NCI-H1417 (cell line): Measurements from ENCODE around the gene DHH.
"Not testable (repeated sequence)": the region's sequence is repeated elsewhere in the genome, so short reads cannot be mapped to it uniquely, and the experiment has no call there.

ENCODE experiments used
- DNase-seq, 3 experiments: peaks; one replicate each; lab custom pipeline; 2025; lab: John Stamatoyannopoulos, UW

Gene DHH

DNA sequence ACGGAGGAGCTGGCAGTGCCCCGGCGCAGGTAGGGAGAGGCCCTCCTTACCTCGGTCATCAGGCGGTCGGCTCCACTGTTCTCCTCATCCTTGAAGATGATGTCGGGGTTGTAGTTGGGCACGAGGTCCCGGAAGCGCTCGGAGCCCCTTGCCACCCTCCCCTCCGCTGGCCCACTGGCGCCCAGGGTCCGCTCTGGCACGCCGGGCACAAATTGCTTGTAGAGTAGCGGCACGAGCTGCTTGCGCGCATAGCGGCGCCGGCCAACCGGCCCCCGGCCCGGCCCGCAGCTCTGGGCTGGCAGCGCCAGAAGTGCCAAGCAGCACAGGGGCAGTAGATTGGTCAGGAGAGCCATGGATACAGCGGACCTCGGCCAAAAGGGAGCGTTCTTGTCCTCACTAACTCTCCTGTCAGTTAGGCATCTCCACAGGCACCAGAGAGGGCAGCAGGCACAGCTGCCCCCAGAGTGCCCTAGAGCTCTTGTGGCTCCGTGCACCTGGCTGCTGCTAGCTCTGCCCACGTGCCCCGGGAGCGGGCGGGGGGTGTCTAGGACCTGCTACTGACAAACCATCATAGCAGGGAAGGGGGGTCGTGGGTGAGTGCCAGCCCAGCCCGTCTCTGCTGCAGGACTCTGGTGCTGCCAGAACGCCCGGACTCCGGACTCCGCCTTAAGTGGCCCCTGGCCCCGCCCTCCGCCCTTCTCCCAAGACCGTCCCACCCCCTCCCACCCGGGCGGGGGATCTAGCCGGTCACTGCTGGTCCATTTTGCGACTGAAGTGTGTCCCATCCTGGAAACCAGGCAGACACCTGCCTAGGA, at the start of gene DHH:
TSS of gene DHH (minus strand) at position 642 of the 815 bp plus-strand sequence. CDS start at position 353, 289 bp downstream.
- peak; percentile 53 to 81 (median 78) for DNase-seq

DNA sequence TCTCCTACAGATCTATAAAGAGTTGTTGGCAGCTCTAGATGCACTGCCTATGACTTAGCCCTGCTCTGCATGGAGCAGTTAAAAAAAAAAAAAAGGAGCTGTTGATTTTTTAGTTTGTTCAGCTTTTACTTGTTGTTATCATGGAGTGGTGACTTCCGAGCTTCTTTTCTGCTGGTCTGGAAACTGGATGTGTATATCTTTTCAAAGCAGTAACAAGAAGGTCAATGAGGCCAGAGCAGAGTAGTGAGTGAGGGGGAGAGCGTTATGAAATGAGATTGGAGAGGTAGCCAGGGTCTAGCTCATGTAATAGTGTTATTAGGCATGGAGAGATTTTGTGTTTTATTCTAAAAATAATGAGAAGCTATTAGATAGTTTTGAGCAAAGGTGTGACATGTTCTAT, 49.8 kb upstream of the DHH start:
- DNase-seq = no peak

DNA sequence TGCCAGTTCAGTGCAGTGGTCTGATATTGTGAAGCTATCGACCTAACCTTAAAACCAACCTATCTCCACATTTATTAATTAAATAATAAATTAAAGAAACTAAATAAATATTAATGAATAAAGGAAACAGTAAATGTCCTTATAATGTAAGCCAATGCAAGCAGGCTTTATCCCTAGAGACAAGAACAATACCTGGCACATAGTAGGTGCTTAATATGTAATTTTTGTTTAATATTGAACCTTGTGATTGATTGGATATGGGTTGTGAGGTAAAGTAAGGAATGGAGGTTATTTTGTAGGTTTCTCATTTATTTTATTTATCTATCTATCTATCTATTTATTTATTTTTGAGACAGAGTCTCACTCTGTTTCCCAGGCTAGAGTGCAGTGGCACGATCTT, 44.4 kb upstream of the DHH start:
- no peak for DNase-seq

GRCh38 chr12:49138587-49138986, 44.0 kb upstream of the DHH start:
- DNase-seq = peak in 1 of 3 experiments; percentile 28

DNA sequence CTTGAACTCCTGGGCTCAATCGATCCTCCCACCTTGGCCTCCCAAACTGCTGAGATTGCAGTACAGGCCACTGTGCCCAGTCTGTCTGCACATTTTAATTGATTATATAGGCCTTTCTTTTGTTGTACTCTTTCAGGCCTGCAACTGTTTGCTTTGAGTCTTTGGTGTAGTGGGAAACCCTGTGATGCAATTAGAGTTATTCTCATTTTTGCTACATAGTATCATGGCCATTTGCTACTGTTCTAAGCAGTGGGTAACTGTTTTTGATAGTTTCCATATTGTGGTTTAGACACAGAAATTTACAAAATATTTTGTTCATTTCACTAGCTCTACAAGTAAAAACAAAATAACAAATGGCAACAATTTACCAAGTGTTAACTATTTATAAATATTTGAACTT, 42.9 kb upstream of the DHH start:
- no peak for DNase-seq

DNA sequence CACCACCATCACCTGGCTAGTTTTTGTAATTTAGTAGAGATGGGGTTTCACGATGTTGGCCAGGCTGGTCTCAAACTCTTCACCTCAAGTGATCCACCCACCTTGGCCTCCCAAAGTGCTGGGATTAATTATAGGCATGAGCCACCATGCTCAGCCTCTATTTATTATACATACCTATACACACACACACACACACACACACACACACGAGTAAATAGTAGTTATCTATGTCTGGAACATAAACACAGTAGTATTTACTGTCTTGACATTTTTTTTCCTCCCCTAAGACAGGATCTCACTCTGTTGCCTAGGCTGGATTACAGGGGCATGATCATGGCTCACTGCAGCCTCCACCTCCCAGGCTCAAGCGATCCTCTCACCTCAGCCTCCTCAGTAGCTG, 42.4 kb upstream of the DHH start:
- not testable (repeated sequence) for DNase-seq

GRCh38 chr12:49133590-49133989, 39.0 kb upstream of the DHH start:
- no peak for DNase-seq

GRCh38 chr12:49133014-49133413, 38.4 kb upstream of the DHH start:
- DNase-seq = peak in 2 of 3 experiments; percentile 54 to 68

DNA sequence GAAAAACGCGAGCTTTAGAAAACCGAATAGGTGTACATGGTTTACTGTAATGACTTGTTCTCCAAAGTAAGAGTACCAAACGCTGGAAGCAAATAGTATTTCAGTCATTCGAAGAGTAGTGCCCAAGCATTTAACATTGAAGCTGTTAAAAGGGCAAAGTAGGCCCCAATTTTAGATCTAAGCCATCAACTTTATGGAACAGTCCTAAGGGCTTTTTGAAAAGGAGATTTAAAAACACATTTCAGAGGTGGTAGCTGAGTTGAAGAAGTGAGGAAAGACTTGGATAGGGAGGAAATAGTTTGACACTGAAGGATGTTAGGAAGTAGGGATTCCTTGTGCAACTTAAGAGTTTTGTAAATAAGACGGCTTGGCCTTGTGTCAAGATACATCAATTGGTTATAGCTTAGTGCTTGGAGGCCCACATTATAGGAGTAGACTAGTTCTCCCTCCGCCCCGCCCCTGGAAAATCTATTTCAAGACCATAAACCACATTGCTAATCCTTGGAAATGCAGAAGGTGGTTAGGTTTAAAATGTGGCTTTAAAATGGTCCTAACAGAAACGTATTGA, 37.4 kb upstream of the DHH start:
- peak in 2 of 3 experiments; percentile 84 to 85 for DNase-seq

DNA sequence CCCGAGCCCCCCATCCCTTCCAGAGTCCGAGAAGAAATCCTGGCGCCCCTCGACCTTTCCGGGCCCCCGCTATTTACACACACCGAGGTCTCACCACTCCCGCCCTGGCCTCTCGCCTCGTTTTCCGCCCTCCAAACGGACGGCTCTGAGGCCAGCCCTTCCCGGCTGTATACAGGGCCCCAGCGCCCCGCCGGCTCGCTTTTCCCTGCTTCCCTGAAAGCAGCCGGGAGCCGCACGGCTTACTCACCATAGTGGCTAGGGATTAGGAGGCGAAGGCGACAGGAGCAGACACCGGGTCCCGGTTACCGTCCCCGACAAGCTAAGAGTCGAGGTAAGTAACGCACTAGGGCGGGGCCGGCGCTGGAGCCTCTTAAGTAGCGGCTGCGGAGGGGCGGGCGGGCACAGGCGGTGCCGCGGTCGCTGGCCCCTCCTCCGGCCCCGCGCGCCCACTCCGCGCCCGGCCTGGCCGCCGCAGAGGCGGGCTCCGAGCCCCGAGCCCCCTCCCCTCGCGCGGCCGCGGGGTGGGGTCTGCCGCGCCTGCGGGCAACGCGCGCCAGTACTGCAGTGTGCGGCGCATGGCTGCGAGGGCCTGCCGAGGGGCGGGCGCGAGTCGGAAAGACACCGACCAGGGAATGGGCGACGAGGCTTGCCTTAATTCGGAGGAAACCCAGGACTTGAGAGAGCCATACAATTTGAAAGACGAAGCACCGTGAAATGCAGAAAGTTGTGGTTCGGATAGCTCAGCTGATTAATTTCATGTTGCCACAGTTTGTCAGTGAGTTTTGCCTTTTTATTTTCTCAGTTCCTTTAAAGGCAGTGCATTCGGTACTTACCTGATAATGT, 36.7 kb upstream of the DHH start, which contains the start of gene TUBA1B:
TSS of gene TUBA1B (minus strand) at position 345 of the 843 bp plus-strand sequence. CDS start at position 250, 95 bp downstream.
- peak; percentile 96 to 98 (median 97) for DNase-seq

DNA sequence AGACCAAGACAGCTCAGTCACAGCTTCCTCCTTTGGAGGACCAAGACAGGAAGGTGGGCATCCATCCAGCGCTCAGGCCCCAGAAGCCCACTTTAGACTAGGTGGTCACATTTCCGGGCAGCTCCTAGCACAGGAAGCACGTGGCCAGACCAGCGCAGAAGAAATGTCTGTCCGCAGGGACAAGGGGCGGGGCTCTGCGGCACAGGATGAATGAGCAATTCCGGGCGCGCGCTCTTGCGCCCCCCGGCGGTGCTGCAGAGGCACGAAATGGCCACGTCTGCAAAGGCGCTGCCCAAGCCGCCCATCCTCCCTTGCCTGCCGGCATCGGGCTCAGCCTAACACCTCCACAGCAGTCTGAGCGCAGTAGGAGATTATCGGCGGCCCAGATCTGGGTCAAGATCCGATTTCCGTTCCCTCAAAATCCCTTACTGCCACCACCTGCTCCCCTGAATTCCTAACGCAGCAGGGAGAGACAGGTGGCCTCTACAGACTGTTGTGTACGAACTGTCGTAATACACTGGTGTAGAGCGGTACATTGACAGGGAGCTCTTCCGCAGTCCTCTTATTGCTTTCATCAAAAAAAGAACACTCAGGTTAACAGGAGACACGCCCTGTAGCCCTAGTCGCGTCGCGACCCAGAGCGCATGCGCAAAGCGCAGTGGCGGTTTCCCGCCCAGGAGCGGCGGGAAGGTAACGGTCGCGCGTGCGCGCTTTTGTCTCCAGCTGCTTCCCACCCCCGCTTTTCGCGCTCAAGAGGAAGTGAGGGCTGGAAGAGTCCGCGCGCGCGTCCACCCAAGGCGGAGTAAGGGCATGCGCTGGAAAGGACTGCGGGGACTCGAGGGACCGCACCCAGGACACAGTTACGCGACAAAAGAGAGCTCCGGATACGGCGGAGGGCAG, 35.8 kb upstream of the DHH start:
- peak; percentile 97 to 98 (median 98) for DNase-seq

DNA sequence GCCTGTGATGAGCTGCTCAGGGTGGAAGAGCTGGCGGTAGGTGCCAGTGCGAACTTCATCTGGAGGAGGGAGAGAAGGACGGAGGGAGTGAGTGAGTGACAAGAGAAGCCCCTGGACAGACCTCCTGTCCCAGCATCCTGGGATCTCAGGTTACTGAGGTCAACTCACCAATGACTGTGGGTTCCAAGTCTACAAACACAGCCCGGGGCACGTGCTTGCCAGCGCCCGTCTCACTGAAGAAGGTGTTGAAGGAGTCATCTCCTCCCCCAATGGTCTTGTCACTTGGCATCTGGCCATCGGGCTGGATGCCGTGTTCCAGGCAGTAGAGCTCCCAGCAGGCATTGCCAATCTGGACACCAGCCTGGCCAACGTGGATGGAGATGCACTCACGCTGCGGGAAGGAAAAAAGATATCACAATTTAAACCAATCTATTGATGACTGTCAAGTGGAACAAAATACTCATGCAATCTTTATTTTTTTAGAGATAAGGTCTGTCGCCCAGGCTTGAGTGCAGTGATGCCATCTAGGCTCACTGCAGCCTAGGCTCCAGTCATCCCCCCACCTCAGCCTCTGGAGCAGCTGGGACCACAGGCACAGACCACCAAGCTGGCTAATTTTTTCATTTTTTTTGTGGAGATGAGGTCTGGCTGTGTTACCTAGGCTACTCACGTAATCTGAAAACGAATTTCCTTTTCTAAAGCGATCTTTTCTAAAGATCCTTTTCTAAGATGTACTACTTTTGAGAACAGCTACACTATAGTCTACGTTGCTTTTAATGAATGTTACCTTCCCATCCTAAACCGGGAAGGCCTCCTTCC, 34.9 kb upstream of the DHH start:
- DNase-seq = peak in 1 of 3 experiments; percentile 48

DNA sequence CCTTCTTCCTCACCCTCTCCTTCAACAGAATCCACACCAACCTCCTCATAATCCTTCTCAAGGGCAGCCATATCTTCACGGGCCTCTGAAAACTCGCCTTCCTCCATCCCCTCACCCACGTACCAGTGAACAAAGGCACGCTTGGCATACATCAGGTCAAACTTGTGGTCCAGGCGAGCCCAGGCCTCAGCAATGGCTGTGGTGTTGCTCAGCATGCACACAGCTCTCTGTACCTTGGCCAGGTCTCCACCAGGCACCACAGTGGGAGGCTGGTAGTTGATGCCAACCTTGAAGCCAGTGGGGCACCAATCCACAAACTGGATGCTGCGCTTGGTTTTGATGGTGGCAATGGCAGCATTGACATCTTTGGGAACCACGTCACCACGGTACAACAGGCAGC, 33.4 kb upstream of the DHH start:
- not testable (repeated sequence) for DNase-seq

DNA sequence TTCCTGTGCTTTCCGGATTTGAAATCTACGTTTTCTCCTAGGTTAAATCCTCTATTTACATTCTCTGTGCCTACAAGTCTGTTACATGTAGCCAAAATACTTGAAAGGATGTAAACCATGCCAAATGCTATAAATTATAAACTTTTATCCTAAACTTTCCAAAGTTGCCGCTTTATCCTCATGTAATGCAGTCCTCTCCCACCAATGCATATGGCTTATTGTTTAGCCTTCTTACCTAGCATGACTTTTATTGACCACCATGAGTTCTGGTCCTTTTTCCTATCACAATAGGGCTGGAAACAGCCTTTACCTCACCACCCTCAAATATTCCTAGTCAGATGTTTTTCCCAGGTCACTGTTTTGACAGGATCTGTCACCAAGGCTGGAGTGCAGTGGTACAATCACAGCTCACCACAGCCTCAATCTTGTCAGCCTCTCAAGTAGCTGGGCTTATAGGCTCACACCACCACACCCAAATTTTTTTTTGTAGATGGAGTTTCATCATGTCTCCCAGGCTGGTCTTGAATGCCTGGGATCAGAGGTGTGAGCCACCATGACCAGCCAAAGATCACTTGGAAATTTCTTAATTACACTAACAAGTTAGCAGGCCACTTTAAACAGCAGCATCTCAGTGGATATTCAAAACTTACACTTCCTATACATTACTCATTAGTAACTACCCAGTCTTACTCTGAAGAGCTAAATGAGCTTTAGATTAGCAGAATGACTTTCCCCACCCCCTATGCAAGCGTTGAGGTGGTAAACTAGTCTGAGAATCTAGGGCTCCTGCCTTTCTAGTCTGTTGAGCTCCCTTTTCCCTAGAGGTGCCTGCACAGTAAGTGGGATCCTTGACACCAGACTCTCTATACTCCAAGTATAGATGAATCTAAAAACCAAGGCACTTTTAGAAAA, 32.5 kb upstream of the DHH start:
- peak in 1 of 3 experiments; percentile 66 for DNase-seq

GRCh38 chr12:49121047-49121696, 26.6 kb upstream of the DHH start:
- DNase-seq = peak; percentile 40 to 82 (median 45)

- DNase-seq = no peak
Observed at GRCh38 chr12:49111206-49111605, 16.6 kb upstream of the DHH start.

- peak; percentile 99 to 100 (median 99) for DNase-seq
Observed at GRCh38 chr12:49110464-49111155, 16.0 kb upstream of the DHH start, which contains the start of gene LMBR1L. TSS of gene LMBR1L (minus strand) at chr12:49110847. CDS start at chr12:49110555, 292 bp downstream.
